Peyer's patch (tissue), 4 donors: ENCODE data around the gene MTCL1.

Experiments
- CTCF ChIP-seq, 6 experiments: fragments of 450-650 bp in 4 of 6; fragments of 200-600 bp in 2 of 6; sonication (generic) in 1 of 6; IDR thresholded peaks; one replicate each; pipeline ENCODE4 v1.5.1; 2017 to 2019; ENCODE audit warnings: antibody characterized with exemption in 6 of 6, mild to moderate bottlenecking in 3 of 6, moderate library complexity in 1 of 6
- POLR2A ChIP-seq, 2 donors: fragments of 450-650 bp; IDR thresholded peaks; one replicate each; pipeline ENCODE4 v1.5.1; 2017; ENCODE audit warnings: antibody characterized with exemption in 2 of 2, mild to moderate bottlenecking in 2 of 2, moderate library complexity in 2 of 2

- TF ChIP-seq CTCF (IDR thresholded peaks at IDR 0.05) (no peak), POLR2A (IDR thresholded peaks at IDR 0.05) (no peak)
These were observed 76.3 kb downstream of the MTCL1 start for GRCh38 chr18:8781671-8782070.
